NCI-H226 (cell line): ENCODE results near the gene EIF1AX.
"Not testable (repeated sequence)": the region's sequence is repeated elsewhere in the genome, so short reads cannot be mapped to it uniquely, and the experiment has no call there.

Source experiments
- DNase-seq: peaks from one replicate; pipeline ENCODE4 v3.0.0-alpha.2; 2015

The EIF1AX gene

GRCh38 chrX:20141281-20142220 is at the start of gene EIF1AX:
Gene EIF1AX, minus strand, starts transcription at chrX:20141838. Its CDS starts 198 bp downstream, at chrX:20141640.
- peak; percentile 89 for DNase-seq

GRCh38 chrX:20189171-20189570 is 47.5 kb upstream of the EIF1AX start:
- no peak for DNase-seq

DNA sequence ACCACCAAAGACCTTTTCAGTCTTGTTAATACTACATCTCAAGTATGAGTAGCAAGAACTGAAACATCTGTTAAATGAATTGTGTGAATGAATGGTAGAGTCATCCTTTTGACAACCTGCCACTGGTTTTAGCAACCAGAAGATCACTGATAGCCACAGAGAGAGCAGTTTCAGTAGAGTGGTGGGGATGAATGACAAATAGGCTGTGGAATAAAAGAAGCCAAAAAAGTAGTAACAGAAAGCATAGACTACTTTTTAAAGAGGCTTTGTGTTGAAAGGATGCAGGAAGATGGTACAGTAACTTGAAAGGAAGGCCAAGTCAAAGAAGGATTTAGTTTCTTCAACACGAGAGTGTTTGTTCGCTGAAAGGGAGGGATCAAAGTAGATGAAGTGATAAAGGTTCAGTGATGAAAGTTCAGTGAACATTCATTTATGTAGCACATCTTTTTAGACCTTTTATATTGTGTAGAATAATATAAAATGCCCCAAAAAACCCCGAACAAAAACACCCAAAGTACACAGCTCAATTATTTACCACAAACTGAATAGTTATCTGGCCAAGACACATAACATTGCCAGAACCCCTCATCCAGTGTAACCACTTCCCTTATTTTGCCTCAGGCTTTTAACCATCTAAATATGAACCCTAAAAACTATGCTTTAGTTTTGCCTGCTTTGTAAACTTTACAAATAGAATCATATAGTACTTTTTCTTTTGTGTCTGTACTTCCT is 40.1 kb upstream of the EIF1AX start:
- no peak for DNase-seq

DNA sequence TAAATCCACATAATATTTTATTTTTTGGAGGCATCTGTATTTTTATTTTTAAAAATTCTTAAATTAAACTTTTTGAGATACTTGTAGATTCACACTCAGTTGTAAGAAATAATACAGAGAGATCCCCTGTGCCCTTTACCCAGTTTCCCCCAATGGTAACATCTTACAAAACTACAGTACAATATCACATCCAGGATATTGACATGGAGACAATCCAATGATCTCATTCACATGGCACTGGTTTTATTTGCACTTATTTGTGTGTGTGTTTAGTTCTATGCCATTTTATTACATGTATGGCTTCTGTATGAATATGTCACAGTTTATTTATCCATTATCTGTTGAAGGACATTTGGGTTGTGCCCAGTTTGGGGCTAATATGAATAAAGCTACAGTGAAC is 35.5 kb upstream of the EIF1AX start:
- DNase-seq: no peak

- no peak for DNase-seq
Observed at GRCh38 chrX:20173856-20174255, 32.2 kb upstream of the EIF1AX start.

DNA sequence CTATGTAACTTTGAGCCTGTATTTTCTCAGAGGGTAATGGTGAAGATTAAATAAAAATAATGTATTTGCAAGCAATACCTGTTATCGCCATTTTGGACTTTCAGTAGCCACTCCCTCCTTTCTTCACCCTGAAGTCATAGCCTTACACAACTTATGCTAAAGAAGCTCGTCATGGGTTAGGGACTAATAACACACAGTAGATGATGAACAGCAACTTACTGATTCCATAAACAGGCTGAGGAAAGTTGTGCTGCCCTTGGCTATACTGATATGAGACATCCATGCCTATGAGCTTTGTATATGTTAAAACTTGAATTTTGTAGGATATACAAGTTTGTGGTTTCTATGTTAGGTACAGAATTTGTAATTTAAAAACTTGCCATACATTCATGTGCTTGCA is 31.7 kb upstream of the EIF1AX start:
- no peak for DNase-seq

GRCh38 chrX:20171887-20172286 is 30.2 kb upstream of the EIF1AX start:
- no peak for DNase-seq

DNA sequence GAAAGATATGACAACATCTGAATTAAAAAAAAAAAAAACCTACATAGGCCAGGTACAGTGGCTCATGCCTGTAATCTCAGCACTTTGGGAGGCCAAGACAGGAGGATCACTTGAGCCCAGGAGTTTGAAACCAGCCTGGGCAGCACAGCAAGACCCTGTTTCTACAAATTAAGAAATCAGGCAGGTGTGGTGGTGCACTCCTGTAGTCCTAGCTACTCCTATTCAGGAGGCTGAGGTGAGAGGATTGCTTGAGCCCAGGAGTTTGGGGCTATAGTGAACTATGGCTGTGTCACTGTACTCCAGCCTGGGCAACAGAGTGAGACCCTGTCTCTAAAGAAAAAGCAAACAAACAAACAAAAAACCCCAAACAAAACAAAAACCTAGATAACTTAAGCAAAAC is 20.9 kb upstream of the EIF1AX start:
- DNase-seq: not testable (repeated sequence)

- no peak for DNase-seq
Observed at GRCh38 chrX:20159797-20160385, 18.3 kb upstream of the EIF1AX start.

- no peak for DNase-seq
Observed at GRCh38 chrX:20151689-20152088, 10.1 kb upstream of the EIF1AX start.

- no peak for DNase-seq
Observed at GRCh38 chrX:20149326-20149725, 7.7 kb upstream of the EIF1AX start.

- DNase-seq: no peak
Observed at GRCh38 chrX:20147561-20147960, 5.9 kb upstream of the EIF1AX start.

- peak; percentile 48 for DNase-seq
Observed at GRCh38 chrX:20144491-20144890, 2.9 kb upstream of the EIF1AX start.

DNA sequence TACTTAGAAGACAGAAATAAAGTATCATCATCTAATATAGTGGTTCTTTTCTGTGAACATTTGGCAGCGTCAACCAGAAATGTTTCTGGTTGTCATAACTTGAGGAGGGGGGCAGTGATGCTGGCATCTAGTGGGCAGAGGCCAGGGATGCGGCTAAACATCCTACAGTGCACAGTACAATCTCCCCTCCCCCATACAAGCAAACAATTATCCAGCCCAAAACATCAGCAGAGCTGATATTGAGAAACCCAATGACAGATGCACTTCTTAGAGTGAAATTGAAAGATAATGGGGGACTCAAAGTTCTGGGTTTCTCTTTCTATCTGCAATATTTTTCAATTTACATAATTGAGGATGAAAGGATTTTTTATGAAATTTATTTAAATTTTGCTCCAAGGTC is 1.9 kb upstream of the EIF1AX start:
- DNase-seq: no peak

DNA sequence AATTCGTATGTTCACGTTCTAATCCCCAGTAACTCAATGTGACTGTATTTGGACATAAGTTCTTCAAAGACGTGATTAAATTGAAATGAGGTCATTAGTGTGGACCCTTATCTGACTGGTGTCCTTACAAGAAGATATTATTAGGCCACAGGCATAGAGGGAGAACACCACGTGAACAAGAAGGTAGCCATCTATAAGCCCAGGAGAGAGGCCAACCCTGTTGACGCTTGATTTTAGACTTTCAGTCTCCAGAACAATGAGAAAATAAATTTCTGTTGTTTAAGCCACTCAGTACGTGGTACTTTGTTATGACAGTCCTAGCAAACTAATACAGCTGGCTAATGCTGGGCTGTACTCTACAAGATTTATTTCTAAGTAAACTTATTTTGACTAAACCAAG is 1.5 kb upstream of the EIF1AX start:
- no peak for DNase-seq

DNA sequence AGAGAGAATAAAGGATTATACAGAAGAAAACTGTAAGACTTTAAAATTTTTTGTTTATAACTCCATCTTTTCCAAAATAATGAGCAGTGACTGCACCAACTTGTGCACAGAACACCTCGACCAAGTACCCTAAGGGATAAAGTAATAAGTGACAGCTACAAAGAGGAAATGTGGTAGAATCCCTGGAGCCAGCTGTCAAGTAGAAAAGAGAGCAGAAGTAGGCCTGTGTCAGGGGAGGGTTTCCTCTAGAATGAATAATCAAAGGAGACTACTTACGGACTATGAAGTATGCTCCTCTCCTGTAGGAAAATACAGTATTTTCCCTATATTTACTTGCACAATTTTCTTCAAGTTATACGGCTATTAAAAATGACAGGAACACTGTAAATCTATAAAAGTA is 1.2 kb downstream of the EIF1AX start:
- DNase-seq: no peak

DNA sequence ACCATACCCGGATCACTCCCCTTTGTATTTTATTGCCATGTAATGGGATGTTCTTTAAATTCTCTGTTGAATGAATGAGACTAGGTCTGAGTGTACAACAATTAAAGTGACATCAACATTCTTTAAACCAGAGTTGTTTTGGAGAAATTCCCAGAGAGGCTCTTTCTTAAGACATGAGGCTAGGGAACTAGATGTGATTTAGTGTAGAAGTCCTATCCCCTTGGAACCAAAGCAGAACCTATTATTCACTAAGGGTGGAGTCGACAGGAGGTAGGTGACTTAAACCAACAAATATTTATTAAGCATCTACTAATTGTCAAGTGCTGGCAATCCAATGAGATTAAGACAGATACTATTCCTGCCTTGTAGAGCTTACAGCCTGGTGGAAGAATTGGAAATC is 1.7 kb downstream of the EIF1AX start:
- DNase-seq: no peak

DNA sequence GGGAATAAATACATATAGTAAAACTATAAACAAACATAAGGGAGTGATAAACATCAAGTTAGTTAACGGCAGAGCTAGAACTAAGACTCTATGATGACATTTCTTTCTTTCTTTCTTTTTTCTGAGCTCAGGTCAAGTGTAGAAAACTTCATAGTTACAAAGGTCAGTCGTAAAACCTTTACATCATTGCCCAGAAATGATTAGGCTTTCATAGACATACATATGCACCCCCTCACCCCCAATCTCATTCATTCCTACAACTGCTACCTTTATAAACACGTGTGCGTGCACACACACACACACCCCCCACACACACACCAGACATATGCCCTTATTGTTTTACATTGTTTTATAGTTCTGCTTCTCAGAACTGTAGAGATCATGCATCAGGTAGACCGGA is 5.7 kb downstream of the EIF1AX start:
- DNase-seq: no peak

GRCh38 chrX:20132666-20133065 is 9.0 kb downstream of the EIF1AX start:
- no peak for DNase-seq

- no peak for DNase-seq
Observed at GRCh38 chrX:20130357-20130756, 11.3 kb downstream of the EIF1AX start.

DNA sequence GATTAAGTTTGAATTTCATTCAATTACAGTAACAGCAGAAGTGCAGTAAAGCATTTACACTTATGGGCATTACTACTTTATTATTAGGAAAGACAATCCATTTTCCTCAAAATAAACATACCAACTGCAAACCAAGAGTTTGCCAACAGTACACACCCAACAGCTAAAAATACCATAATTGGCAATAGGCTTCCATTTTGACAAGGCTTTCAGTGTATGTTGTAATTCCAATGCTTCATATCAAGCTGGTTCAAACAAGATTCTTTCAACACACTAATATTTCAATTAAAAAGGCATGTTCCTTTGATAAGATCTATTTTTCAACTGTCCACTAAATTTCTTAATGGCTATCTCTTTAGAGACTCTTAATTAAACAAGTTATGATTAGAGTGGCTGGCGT is 12.1 kb downstream of the EIF1AX start:
- DNase-seq: no peak

GRCh38 chrX:20128670-20129069 is 13.0 kb downstream of the EIF1AX start:
- DNase-seq: peak; percentile 20

- DNase-seq: not testable (repeated sequence)
Observed at GRCh38 chrX:20127440-20127839, 14.2 kb downstream of the EIF1AX start.

DNA sequence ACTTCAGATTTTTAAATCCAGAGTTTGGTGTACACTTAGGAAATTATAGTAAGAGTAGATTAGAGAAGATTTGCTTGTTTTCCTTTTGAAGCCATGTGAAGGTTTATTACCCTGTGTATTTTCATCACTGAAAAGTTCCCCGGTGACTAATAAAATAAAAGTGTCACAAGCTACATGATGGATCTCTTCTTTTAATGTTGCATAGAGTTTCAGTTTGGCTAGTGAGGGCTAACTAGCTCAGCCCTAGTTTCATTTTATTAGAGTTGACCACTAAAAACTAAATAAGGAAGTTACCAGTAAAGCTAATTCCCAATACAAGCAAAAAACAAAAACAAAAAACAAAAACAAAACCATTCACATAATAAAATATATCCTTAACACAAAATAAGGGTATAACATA is 14.8 kb downstream of the EIF1AX start:
- DNase-seq: not testable (repeated sequence)
